ENCODE data around the gene FAM13B.
"Not testable (repeated sequence)": the region's sequence is repeated elsewhere in the genome, so short reads cannot be mapped to it uniquely, and the experiment has no call there.

The FAM13B gene

DNA sequence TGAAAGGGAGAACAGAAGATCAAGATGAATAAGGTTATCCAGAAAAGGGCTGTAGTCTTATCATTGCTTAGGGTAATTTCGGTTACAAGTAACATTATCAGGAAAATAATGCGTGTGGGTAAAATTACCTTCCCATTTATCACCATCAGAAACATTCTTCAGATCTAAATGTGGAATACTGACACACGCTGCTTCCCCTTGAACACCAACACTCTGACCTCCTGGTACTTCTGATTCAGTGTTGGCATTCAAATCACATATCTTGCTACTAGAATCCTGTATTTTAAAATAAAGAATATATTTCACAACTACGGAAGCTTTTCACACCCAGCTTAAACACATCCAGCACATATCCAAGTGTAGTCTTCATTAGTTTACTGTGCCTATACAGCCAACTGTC, 73.4 kb downstream of the FAM13B start:
- Histone ChIP-seq H3K9me3 (no peaks in the 10 kb centered on the region), H3K4me1 (peaks cover 0 to 5% (median 2%) of the 10 kb centered on the region in 4 donors), H3K36me3 (peaks cover 11 to 36% (median 31%) of the 10 kb centered on the region in 3 donors), H3K27me3 (no peaks in the 10 kb centered on the region), H3K27ac (no peak overlapping the region), H3K4me3 (no peak overlapping the region)
- no peak for DNase-seq
- TF ChIP-seq, protein P1, sequence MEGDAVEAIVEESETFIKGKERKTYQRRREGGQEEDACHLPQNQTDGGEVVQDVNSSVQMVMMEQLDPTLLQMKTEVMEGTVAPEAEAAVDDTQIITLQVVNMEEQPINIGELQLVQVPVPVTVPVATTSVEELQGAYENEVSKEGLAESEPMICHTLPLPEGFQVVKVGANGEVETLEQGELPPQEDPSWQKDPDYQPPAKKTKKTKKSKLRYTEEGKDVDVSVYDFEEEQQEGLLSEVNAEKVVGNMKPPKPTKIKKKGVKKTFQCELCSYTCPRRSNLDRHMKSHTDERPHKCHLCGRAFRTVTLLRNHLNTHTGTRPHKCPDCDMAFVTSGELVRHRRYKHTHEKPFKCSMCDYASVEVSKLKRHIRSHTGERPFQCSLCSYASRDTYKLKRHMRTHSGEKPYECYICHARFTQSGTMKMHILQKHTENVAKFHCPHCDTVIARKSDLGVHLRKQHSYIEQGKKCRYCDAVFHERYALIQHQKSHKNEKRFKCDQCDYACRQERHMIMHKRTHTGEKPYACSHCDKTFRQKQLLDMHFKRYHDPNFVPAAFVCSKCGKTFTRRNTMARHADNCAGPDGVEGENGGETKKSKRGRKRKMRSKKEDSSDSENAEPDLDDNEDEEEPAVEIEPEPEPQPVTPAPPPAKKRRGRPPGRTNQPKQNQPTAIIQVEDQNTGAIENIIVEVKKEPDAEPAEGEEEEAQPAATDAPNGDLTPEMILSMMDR (IDR thresholded peaks at IDR 0.05), result no peak
- intact Hi-C loops (cut with DNase I; ENCODE audit: low total_unique reads), result no loop called here

DNA sequence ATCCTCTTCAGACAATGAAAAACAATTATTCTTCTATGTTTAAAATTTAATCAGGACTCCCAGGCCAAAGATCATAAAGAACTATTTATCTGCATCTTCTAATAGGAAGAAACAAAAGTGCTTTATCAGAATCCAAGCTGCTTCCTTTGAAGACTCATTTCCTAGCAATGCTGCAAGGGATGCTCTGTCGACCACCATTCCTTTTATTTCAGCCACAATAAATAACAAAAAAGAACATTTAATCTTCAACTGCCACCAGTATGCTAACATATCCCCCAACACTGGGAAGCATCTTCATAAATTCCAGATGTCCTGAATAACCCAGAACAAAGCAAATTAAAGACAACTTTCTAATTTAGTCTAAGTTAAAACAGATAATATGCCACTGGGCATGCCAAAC, 74.9 kb downstream of the FAM13B start:
- Histone ChIP-seq H3K9me3 (no peaks in the 10 kb centered on the region), H3K4me1 (peaks cover 0 to 14% (median 8%) of the 10 kb centered on the region in 4 donors), H3K27ac (no peak overlapping the region), H3K27me3 (no peaks in the 10 kb centered on the region), H3K4me3 (no peak overlapping the region), H3K36me3 (peaks cover 15 to 35% (median 26%) of the 10 kb centered on the region in 3 donors)
- TF ChIP-seq, protein P1 (IDR thresholded peaks at IDR 0.05), result no peak
- no peak for DNase-seq
- intact Hi-C loops (cut with DNase I; ENCODE audit: low total_unique reads), result no loop called here

DNA sequence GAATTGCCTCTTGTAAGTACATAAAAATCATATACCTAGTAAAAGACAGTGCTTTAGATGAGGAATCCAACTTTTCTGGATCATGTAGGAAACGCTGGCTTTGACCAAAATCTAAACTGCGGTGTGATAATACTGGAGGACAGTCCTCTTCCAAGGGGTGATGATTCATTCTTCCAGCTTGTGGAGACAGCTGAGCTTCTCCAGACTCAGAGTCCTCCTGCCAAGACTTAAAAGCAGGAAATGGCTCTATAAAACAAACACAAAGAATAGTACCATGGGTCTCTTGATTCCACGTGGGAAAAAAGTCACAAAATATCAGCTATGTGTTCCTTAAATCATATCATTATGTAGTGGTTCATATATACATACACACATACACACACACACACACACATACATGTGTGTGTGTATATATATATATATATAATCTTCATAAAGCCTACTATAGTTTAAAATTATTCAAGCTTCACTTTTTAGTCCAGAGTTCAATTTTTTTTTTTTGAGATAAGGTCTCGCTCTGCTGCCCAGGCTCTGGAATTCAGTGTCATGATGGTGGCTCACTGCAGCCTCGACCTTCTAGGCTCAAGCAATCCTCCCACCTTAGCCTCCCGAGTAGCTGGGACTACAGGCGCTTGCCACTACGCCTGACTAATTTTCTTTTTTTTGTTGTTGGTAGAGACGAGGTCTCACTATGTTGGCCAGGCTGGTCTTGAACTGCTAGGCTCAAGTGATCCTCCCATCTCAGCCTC, 78.6 kb downstream of the FAM13B start:
- TF ChIP-seq, protein P1 (IDR thresholded peaks at IDR 0.05), result no peak
- Histone ChIP-seq H3K4me1 (peaks cover 0 to 14% (median 8%) of the 10 kb centered on the region in 4 donors), H3K4me3 (no peak overlapping the region), H3K27me3 (no peaks in the 10 kb centered on the region), H3K36me3 (peaks cover 23 to 55% (median 49%) of the 10 kb centered on the region in 3 donors), H3K9me3 (no peaks in the 10 kb centered on the region), H3K27ac (peak overlapping the region; percentile 52 to 54)
- intact Hi-C loops (cut with DNase I; ENCODE audit: low total_unique reads), result no loop called here
- no peak for DNase-seq

DNA sequence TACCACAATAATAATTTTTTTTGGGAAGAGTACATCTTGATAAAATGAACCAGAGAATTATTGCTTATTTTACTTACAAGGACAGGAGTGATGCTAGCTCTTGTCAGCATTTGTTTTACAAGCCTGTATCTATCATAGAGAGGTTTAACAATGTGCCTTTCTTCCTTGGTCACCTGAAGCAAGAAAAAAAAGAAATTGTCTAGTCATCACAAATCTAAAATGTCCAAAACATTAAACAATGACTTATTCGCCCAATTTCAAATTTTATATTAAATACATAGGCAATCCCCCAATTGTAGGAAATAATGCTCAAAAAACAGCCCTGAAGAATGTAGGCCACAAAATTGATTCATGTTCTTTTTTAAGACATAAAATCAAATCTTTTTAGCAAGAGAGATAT, 87.1 kb downstream of the FAM13B start:
- H3K9me3 ChIP-seq, result no peaks in the 10 kb centered on the region
- H3K4me3 ChIP-seq, result no peak overlapping the region
- TF ChIP-seq, protein P1 (IDR thresholded peaks at IDR 0.05), result no peak
- peaks cover 0 to 5% (median 2%) of the 10 kb centered on the region in 4 donors for H3K4me1 ChIP-seq
- H3K27me3 ChIP-seq, result no peaks in the 10 kb centered on the region
- no peak overlapping the region for H3K27ac ChIP-seq
- DNase-seq, result no peak
- intact Hi-C loops (cut with DNase I; ENCODE audit: low total_unique reads), result no loop called here
- H3K36me3 ChIP-seq, result peaks cover 79 to 98% (median 88%) of the 10 kb centered on the region in 3 donors

DNA sequence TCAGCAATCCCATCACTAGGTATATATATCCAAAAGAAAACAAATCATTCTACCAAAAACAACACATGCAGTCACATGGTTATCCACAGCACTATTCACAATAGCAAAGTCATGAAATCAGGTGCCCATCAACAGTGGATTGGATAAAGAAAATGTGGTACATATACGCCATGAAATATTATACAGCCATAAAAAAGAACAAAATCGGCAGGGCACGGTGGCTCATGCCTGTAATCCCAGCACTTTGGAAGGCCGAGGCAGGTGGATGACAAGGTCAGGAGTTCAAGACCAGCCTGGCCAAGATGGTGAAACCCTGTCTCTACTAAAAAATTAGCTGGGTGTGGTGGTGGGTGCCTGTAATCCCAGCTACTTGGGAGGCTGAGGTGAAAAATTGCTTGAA, 88.6 kb downstream of the FAM13B start:
- H3K4me3 ChIP-seq; H3K9me3 ChIP-seq; intact Hi-C loops (cut with DNase I; ENCODE audit: low total_unique reads); H3K4me1 ChIP-seq; DNase-seq; H3K27me3 ChIP-seq; H3K27ac ChIP-seq: not testable (repeated sequence)
- H3K36me3 ChIP-seq, result peaks cover 87 to 98% (median 89%) of the 10 kb centered on the region in 3 donors

DNA sequence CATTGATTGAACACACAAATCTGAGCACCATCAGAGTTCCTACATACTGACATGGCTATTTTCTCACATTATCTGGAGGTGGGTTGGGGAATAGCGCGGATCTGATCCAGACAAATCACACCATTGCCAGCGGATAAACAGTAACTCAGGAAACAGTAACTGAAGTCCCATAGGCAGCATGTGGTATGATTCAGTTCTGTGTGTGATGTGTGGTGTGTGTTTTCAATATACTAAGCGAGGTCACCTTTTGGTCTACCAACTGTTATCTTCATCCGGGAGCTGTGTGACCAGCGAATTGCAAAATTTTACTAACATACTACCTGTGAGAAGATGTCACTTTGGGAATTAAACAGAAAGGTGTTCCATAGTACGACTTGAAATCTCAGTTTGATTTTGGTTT, 93.5 kb downstream of the FAM13B start:
- Histone ChIP-seq H3K4me1 (peaks cover 0 to 5% (median 2%) of the 10 kb centered on the region in 4 donors), H3K36me3 (peaks cover 55 to 87% (median 64%) of the 10 kb centered on the region in 3 donors), H3K27me3 (no peaks in the 10 kb centered on the region), H3K27ac (no peak overlapping the region), H3K4me3 (no peak overlapping the region), H3K9me3 (no peaks in the 10 kb centered on the region)
- intact Hi-C loops (cut with DNase I; ENCODE audit: low total_unique reads), result no loop called here
- DNase-seq, result no peak
- TF ChIP-seq, protein P1 (IDR thresholded peaks at IDR 0.05), result no peak

Data from tibial artery (tissue), 4 donors.